A673 (cell line): ENCODE data around the gene ACOT11.

Source experiments
- EZH2 ChIP-seq: fragments of 200-600 bp; sonication (generic); IDR thresholded peaks from 2 replicates; pipeline ENCODE4 v1.6.1; 2017; ENCODE audit warnings: borderline replicate concordance, low read depth, mild to moderate bottlenecking, mixed read lengths, antibody characterized with exemption, low read length; ENCODE audit not compliant: poor library complexity, severe bottlenecking
- TF ChIP-seq, protein P1 (sequence below): fragments of 300-800, 200-600 bp; sonication (generic); conservative IDR thresholded peaks from 2 replicates; pipeline ENCODE4 v1.5.1; 2017; ENCODE audit warnings: low read depth, mild to moderate bottlenecking, antibody characterized with exemption, low read length, moderate library complexity, mixed read lengths

- TF ChIP-seq, protein P1, sequence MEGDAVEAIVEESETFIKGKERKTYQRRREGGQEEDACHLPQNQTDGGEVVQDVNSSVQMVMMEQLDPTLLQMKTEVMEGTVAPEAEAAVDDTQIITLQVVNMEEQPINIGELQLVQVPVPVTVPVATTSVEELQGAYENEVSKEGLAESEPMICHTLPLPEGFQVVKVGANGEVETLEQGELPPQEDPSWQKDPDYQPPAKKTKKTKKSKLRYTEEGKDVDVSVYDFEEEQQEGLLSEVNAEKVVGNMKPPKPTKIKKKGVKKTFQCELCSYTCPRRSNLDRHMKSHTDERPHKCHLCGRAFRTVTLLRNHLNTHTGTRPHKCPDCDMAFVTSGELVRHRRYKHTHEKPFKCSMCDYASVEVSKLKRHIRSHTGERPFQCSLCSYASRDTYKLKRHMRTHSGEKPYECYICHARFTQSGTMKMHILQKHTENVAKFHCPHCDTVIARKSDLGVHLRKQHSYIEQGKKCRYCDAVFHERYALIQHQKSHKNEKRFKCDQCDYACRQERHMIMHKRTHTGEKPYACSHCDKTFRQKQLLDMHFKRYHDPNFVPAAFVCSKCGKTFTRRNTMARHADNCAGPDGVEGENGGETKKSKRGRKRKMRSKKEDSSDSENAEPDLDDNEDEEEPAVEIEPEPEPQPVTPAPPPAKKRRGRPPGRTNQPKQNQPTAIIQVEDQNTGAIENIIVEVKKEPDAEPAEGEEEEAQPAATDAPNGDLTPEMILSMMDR = no peak
- no peak for TF ChIP-seq EZH2
Measured at GRCh38 chr1:54649130-54649898, 101.3 kb downstream of the ACOT11 start.
